Left kidney (tissue), 2 donors: Measurements from ENCODE around the gene NRIP1. TPM values are rescaled to one million over a fixed set of nuclear protein-coding genes. Genes with fewer than 3 reads are reported as not detected.

ENCODE experiments used
- DNase-seq: peaks from one replicate; pipeline ENCODE4 v3.0.0-alpha.2; 2013
- polyA plus RNA-seq: library from polyadenylated mRNA; unstranded; fragments of 120-200 nt; gene quantifications from one replicate; pipeline ENCODE4 v1.2.1, GENCODE V29; 2013; ENCODE audit not compliant: insufficient read length

NRIP1 gene
- polyA plus RNA-seq, 1 donor, result 64.6 TPM

DNA sequence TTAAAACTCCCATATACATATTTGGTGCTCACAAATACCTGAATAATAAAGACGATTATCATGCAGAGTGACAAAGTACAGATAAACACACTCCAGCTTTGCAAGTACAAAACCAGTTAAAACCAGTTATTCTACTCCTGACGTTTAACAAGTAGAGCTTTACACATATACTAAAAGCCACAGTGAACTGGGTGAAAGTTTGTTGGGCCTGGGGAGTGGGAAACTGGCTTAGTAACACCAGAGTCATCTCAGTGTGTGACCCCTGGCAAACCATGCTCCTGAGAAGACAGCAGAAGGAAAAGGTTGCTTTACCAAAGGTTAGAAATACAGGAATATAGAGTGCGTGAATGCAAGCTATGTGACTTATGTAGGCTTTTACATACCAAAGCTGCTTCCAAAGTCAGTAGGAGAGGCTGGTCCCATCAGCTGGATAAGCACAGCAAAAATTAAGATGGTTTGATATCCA, 148.1 kb downstream of the NRIP1 start:
- no peak for DNase-seq

DNA sequence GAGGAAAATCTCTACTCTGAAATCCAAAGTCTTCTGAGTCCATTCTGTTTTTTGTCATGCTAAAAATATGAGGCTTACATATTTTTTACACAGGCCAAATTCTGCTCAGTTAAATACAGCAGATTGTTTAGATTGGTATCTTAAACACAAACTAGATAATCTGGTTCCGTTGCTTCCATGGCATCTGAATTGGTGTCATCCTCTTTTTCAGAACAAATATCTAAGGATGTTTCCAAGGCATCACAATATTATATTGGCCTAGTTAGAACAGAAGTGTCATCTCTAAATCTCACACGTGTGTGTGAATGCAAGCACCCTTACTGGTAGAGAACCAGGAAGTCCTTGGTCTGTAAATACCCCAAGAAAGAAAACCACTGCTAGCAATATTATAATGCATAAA, 151.2 kb downstream of the NRIP1 start:
- DNase-seq, result no peak

DNA sequence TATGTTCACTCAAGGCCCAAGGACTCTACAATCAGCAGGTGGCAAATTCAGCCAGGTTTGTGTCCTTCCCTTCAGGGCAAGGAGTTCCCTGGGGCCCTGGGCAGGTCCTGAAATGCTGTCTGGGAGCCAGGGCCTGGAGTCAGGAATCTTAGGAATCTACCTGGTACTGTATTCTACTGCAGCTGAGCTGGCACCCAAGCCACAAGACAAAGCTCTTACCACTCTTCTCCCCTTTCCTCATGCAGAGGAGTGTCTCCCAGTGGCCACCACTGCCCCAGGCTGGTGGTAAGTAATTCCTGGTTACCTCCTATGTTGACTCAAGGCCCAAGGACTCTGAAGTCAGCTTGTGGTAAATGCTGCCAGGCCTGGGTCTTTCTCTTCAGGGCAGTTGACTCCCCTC, 153.4 kb downstream of the NRIP1 start:
- DNase-seq, result no peak
